HL-60 (cell line): ENCODE results near the gene MAN1C1.

Source experiments
- DNase-seq, 2 experiments: peaks; one replicate each; pipeline ENCODE4 v3.0.0-alpha.2; 2010 to 2020; ENCODE audit warnings: low read depth in 1 of 2, low spot score in 1 of 2
- H3K27ac ChIP-seq: fragments of 250-450 bp; sonication (Bioruptor Pico); replicated peaks from 2 replicates; pipeline ENCODE4 v1.5.1; 2020; ENCODE audit warnings: mild to moderate bottlenecking, moderate library complexity
- H3K27me3 ChIP-seq: fragments of 250-450 bp; sonication (Bioruptor Pico); 2 replicates; pipeline ENCODE4 v1.5.1; 2021; ENCODE audit warnings: mild to moderate bottlenecking, moderate library complexity; ENCODE audit not compliant: insufficient read depth, poor library complexity, severe bottlenecking
- H3K4me3 ChIP-seq: replicated peaks from 2 replicates; pipeline ENCODE4 v1.5.1; 2011; ENCODE audit warnings: mild to moderate bottlenecking, control low read depth, low read length; ENCODE audit not compliant: insufficient read depth
- CTCF ChIP-seq: IDR thresholded peaks from one replicate; pipeline ENCODE4 v1.5.1; 2011; ENCODE audit warnings: low read length, control low read depth, inconsistent platforms; ENCODE audit not compliant: insufficient read depth
- GABPA ChIP-seq: IDR thresholded peaks from 2 replicates; pipeline ENCODE4 v1.6.1; 2012; ENCODE audit warnings: low read depth
- POLR2AphosphoS5 ChIP-seq: IDR thresholded peaks from 2 replicates; pipeline ENCODE4 v1.6.1; 2012; ENCODE audit warnings: low read depth
- REST ChIP-seq: IDR thresholded peaks from 2 replicates; pipeline ENCODE4 v1.6.1; 2012; ENCODE audit warnings: low read depth; ENCODE audit not compliant: insufficient replicate concordance
- SPI1 ChIP-seq: IDR thresholded peaks from 2 replicates; pipeline ENCODE4 v1.6.1; 2012; ENCODE audit warnings: low read depth, mild to moderate bottlenecking, borderline replicate concordance

MAN1C1 gene

GRCh38 chr1:25622531-25622930, 5.9 kb downstream of the MAN1C1 start:
- Histone ChIP-seq H3K27me3 (no peaks in the 10 kb centered on the region), H3K27ac (no peak overlapping the region), H3K4me3 (no peak overlapping the region)
- no peak for TF ChIP-seq REST
- no peak for TF ChIP-seq POLR2AphosphoS5
- no peak for TF ChIP-seq GABPA
- TF ChIP-seq CTCF, result no peak
- no peak for TF ChIP-seq SPI1
- DNase-seq, result no peak

- Histone ChIP-seq H3K4me3 (no peak overlapping the region), H3K27me3 (no peaks in the 10 kb centered on the region), H3K27ac (no peak overlapping the region)
- TF ChIP-seq CTCF, result no peak
- TF ChIP-seq SPI1, result no peak
- no peak for TF ChIP-seq REST
- no peak for TF ChIP-seq GABPA
- TF ChIP-seq POLR2AphosphoS5, result no peak
- DNase-seq, result no peak
Measured at GRCh38 chr1:25623007-25623406, 6.4 kb downstream of the MAN1C1 start.

GRCh38 chr1:25623731-25624130, 7.1 kb downstream of the MAN1C1 start:
- DNase-seq, result no peak
- Histone ChIP-seq H3K27ac (no peak overlapping the region), H3K4me3 (no peak overlapping the region), H3K27me3 (no peaks in the 10 kb centered on the region)
- TF ChIP-seq GABPA (no peak), POLR2AphosphoS5 (no peak), REST (no peak), SPI1 (no peak), CTCF (no peak)
